Uterus (tissue), 4 donors: ENCODE data around the gene CYSRT1. TPM values are rescaled to one million over a fixed set of nuclear protein-coding genes. Genes with fewer than 3 reads are reported as not detected.

Source experiments
- DNase-seq, 2 donors: peaks; one replicate each; pipeline ENCODE4 v3.0.0-alpha.2; 2019 to 2020
- H3K27ac ChIP-seq, 2 donors: fragments of 200-600 bp; sonication (generic); 1 replicate in 1 of 2; 2 replicates in 1 of 2; pipeline ENCODE4 v1.5.1; 2016 to 2018
- H3K27me3 ChIP-seq, 2 donors: fragments of 200-600 bp; sonication (generic); one replicate each; pipeline ENCODE4 v1.5.1; 2018 to 2019; ENCODE audit warnings: control low read depth in 1 of 2
- H3K36me3 ChIP-seq, 2 donors: fragments of 200-600 bp; sonication (generic); one replicate each; pipeline ENCODE4 v1.5.1; 2019; ENCODE audit warnings: control low read depth in 1 of 2
- H3K4me1 ChIP-seq, 2 donors: fragments of 200-600 bp; sonication (generic); one replicate each; pipeline ENCODE4 v1.5.1; 2018 to 2019; ENCODE audit warnings: control low read depth in 1 of 2
- H3K4me3 ChIP-seq, 2 donors: fragments of 200-600 bp; sonication (generic); 1 replicate in 1 of 2; 2 replicates in 1 of 2; pipeline ENCODE4 v1.5.1; 2018 to 2019; ENCODE audit warnings: mild to moderate bottlenecking in 1 of 2
- H3K9me3 ChIP-seq, 2 donors: fragments of 200-600 bp; sonication (generic); one replicate each; pipeline ENCODE4 v1.5.1; 2019; ENCODE audit warnings: control low read depth in 1 of 2
- CTCF ChIP-seq, 4 experiments: fragments of 200-600 bp in 2 of 4; fragments of 450-650 bp in 2 of 4; sonication (generic) in 2 of 4; IDR thresholded peaks; one replicate each; pipeline ENCODE4 v1.5.1; 2016 to 2019; ENCODE audit warnings: antibody characterized with exemption in 4 of 4, mild to moderate bottlenecking in 2 of 4, moderate library complexity in 1 of 4
- POLR2A ChIP-seq, 2 donors: fragments of 450-650 bp; IDR thresholded peaks; one replicate each; pipeline ENCODE4 v1.6.1; 2016; ENCODE audit warnings: antibody characterized with exemption in 2 of 2, mild to moderate bottlenecking in 1 of 2, moderate library complexity in 1 of 2
- intact Hi-C: fragments of 100-400 bp; cut with DNase I; formaldehyde crosslinking; loops from one replicate; pipeline ENCODE4 v1.15.1; 2023; ENCODE audit warnings: low total_unique reads
- total RNA-seq, 4 donors: library from RNA; depleted of rRNA in 3 of 4; stranded (reverse); fragments of >200 nt in 3 of 4; gene quantifications; one replicate each; pipeline versions ENCODE4 v1.1.0 to v1.2.4, GENCODE V29; 2014 to 2023
- donor health status: DM: yes; HTN: yes; CAD: no.

The CYSRT1 gene
- total RNA-seq, result under 1 TPM in 1 of 4 donors, not detected in 3; 0.34 TPM

- peaks cover 9 to 20% of the 10 kb centered on the region in 2 donors for H3K27me3 ChIP-seq
- TF ChIP-seq CTCF (IDR thresholded peaks at IDR 0.05) (no peak), POLR2A (IDR thresholded peaks at IDR 0.05) (no peak)
- no peaks in the 10 kb centered on the region for H3K36me3 ChIP-seq
- peak within 1 kb of the TSS; percentile 76 to 90 for H3K27ac ChIP-seq
- H3K4me1 ChIP-seq, result peaks cover 0 to 13% of the 10 kb centered on the region in 2 donors
- DNase-seq, result no peak
- H3K9me3 ChIP-seq, result no peaks in the 10 kb centered on the region
- peak within 1 kb of the TSS; percentile 58 to 63 for H3K4me3 ChIP-seq
- intact Hi-C loops, result loop anchor here (10.0 kb wide), 1 partner anchor 110 kb away; the partner anchor contains the start of gene DPP7
Observed at GRCh38 chr9:137224830-137225694, at the start of gene CYSRT1. TSS of gene CYSRT1 (plus strand) at chr9:137225174. CDS start at chr9:137225622, 448 bp downstream.

- no peak overlapping the region for H3K4me3 ChIP-seq
- no peaks in the 10 kb centered on the region for H3K4me1 ChIP-seq
- DNase-seq, result no peak
- TF ChIP-seq CTCF (IDR thresholded peaks at IDR 0.05) (no peak), POLR2A (IDR thresholded peaks at IDR 0.05) (no peak)
- H3K27ac ChIP-seq, result no peak overlapping the region
- no peaks in the 10 kb centered on the region for H3K27me3 ChIP-seq
- intact Hi-C loops, result no loop called here
- no peaks in the 10 kb centered on the region for H3K9me3 ChIP-seq
- no peaks in the 10 kb centered on the region for H3K36me3 ChIP-seq
Observed at GRCh38 chr9:137175345-137175961, 49.5 kb upstream of the CYSRT1 start.

- intact Hi-C loops, result no loop called here
- no peak for DNase-seq
- Histone ChIP-seq H3K9me3 (no peaks in the 10 kb centered on the region), H3K27me3 (no peaks in the 10 kb centered on the region), H3K27ac (no peak overlapping the region), H3K4me3 (no peak overlapping the region), H3K36me3 (no peaks in the 10 kb centered on the region), H3K4me1 (no peaks in the 10 kb centered on the region)
- peak in 3 of 4 experiments; percentile 12 to 41 (median 33) for TF ChIP-seq CTCF (IDR thresholded peaks at IDR 0.05)
- no peak for TF ChIP-seq POLR2A (IDR thresholded peaks at IDR 0.05)
Observed at GRCh38 chr9:137176302-137177182, 48.4 kb upstream of the CYSRT1 start.

- Histone ChIP-seq H3K36me3 (no peaks in the 10 kb centered on the region), H3K27ac (no peak overlapping the region), H3K4me3 (no peak overlapping the region), H3K4me1 (no peaks in the 10 kb centered on the region), H3K9me3 (no peaks in the 10 kb centered on the region), H3K27me3 (no peaks in the 10 kb centered on the region)
- intact Hi-C loops, result no loop called here
- TF ChIP-seq CTCF (IDR thresholded peaks at IDR 0.05) (no peak), POLR2A (IDR thresholded peaks at IDR 0.05) (no peak)
- DNase-seq, result no peak
Observed at GRCh38 chr9:137178201-137178938, 46.6 kb upstream of the CYSRT1 start.
